Endothelial cell of umbilical vein (primary cell): Measurements from ENCODE around the gene APMAP. TPM values are rescaled to one million over a fixed set of nuclear protein-coding genes. Genes with fewer than 3 reads are reported as not detected.

Source experiments
- BruUV-seq: library from RNA; stranded (reverse); fragments of 400-500 nt; replicated peaks from 2 replicates; lab custom pipeline; 2021; lab: Mats Ljungman, UMichigan
- CTCF ChIA-PET: fragments of 300-600, 350-600 bp; sonication (Branson Sonifier 250); formaldehyde crosslinking; loops from one replicate; lab custom pipeline; 2021; ENCODE audit warnings: antibody characterized with exemption, inconsistent platforms; lab: Charles Lee
- POLR2A ChIA-PET: fragments of 300-600, 350-600 bp; sonication (Branson Sonifier 250); formaldehyde crosslinking; loops from one replicate; lab custom pipeline; 2021; ENCODE audit warnings: antibody characterized with exemption, inconsistent platforms; lab: Charles Lee
- DNase-seq: peaks from one replicate; pipeline ENCODE4 v3.0.0-alpha.2; 2011; ENCODE audit warnings: low read depth, low spot score
- FAIRE-seq: peaks from 2 replicates; lab custom pipeline; 2011; peaks lifted over from hg19 to GRCh38; lab: Jason Lieb, UNC
- H2AFZ ChIP-seq: 2 replicates; pipeline ENCODE4 v1.6.0; 2012; ENCODE audit warnings: low read depth, low read length, control low read depth, inconsistent platforms
- H3K27ac ChIP-seq: 2 replicates; pipeline ENCODE4 v1.5.1; 2011; ENCODE audit warnings: low read depth, mild to moderate bottlenecking, control low read depth, low read length, moderate library complexity; ENCODE audit not compliant: insufficient read depth
- H3K27me3 ChIP-seq, 2 experiments: 2 replicates each; pipeline versions ENCODE4 v1.6.0 to v1.6.1; 2011; ENCODE audit warnings: low read length in 2 of 2, mixed read lengths in 1 of 2; ENCODE audit not compliant: control insufficient read depth in 2 of 2, insufficient read depth in 2 of 2
- H3K36me3 ChIP-seq, 2 experiments: 2 replicates in 1 of 2; 3 replicates in 1 of 2; pipeline ENCODE4 v1.5.1; 2011; ENCODE audit warnings: low read length in 2 of 2, mild to moderate bottlenecking in 1 of 2, moderate library complexity in 1 of 2; ENCODE audit not compliant: control insufficient read depth in 2 of 2, insufficient read depth in 2 of 2; ENCODE audit errors: extremely low read depth in 1 of 2
- H3K4me1 ChIP-seq: 3 replicates; pipeline ENCODE4 v1.5.1; 2011; ENCODE audit warnings: mild to moderate bottlenecking, low read length; ENCODE audit not compliant: control insufficient read depth, insufficient read depth; ENCODE audit errors: extremely low read depth
- H3K4me2 ChIP-seq: 2 replicates; pipeline ENCODE4 v1.6.1; 2011; ENCODE audit warnings: low read length, control low read depth, mixed read lengths; ENCODE audit not compliant: insufficient read depth
- H3K4me3 ChIP-seq, 3 experiments: fragments of 200-600 bp in 1 of 3; sonication (generic), shearing (Covaris generic) in 1 of 3; replicated peaks in 1 of 3; 2 replicates each; pipeline ENCODE4 v1.5.1; 2011 to 2016; ENCODE audit warnings: control low read depth in 3 of 3, low read length in 3 of 3, mild to moderate bottlenecking in 2 of 3, inconsistent platforms in 1 of 3, low read depth in 1 of 3, moderate library complexity in 1 of 3; ENCODE audit not compliant: insufficient read depth in 1 of 3
- H3K79me2 ChIP-seq: 2 replicates; pipeline ENCODE4 v1.6.0; 2012; ENCODE audit warnings: low read length, inconsistent platforms; ENCODE audit not compliant: control insufficient read depth, insufficient read depth
- H3K9ac ChIP-seq: replicated peaks from 2 replicates; pipeline ENCODE3; 2011; ENCODE audit warnings: low read length, control low read depth; ENCODE audit not compliant: insufficient read depth; ENCODE audit errors: extremely low read depth
- H3K9me1 ChIP-seq: replicated peaks from 3 replicates; pipeline ENCODE4 v1.6.0; 2011; ENCODE audit warnings: mild to moderate bottlenecking, low read length; ENCODE audit not compliant: control insufficient read depth, insufficient read depth; ENCODE audit errors: extremely low read depth
- H3K9me3 ChIP-seq: replicated peaks from 2 replicates; pipeline ENCODE4 v1.5.1; 2012; ENCODE audit warnings: low read length, inconsistent platforms; ENCODE audit not compliant: control insufficient read depth, insufficient read depth
- H4K20me1 ChIP-seq: replicated peaks from 2 replicates; pipeline ENCODE3; 2011; ENCODE audit warnings: mild to moderate bottlenecking, low read length; ENCODE audit not compliant: control insufficient read depth, insufficient read depth; ENCODE audit errors: extremely low read depth
- EZH2 ChIP-seq: IDR thresholded peaks from 2 replicates; pipeline ENCODE4 v1.6.1; 2012; ENCODE audit warnings: borderline replicate concordance, low read depth, mild to moderate bottlenecking, moderate library complexity, low read length, inconsistent platforms; ENCODE audit not compliant: severe bottlenecking
- FOS ChIP-seq: IDR thresholded peaks from 2 replicates; pipeline ENCODE4 v1.6.1; 2011; ENCODE audit warnings: mild to moderate bottlenecking, low read length, moderate library complexity, borderline replicate concordance; ENCODE audit not compliant: insufficient read depth
- GATA2 ChIP-seq: IDR thresholded peaks from 2 replicates; pipeline ENCODE4 v1.7.0; 2011; ENCODE audit warnings: low read depth, mild to moderate bottlenecking, moderate library complexity, mixed read lengths, low read length; ENCODE audit not compliant: insufficient read length, insufficient read depth
- JUN ChIP-seq: IDR thresholded peaks from 2 replicates; pipeline ENCODE4 v1.6.1; 2011; ENCODE audit warnings: borderline replicate concordance, low read depth; ENCODE audit not compliant: insufficient read length, insufficient read depth
- MYC ChIP-seq: IDR thresholded peaks from one replicate; pipeline ENCODE4 v1.6.1; 2011; ENCODE audit warnings: mild to moderate bottlenecking, low read depth, low read length
- POLR2A ChIP-seq: IDR thresholded peaks from 2 replicates; pipeline ENCODE4 v1.6.1; 2012; ENCODE audit warnings: low read depth, mild to moderate bottlenecking, control low read depth, low read length
- POLR2AphosphoS5 ChIP-seq: IDR thresholded peaks from 2 replicates; pipeline ENCODE4 v1.6.1; 2012; ENCODE audit warnings: low read depth, mild to moderate bottlenecking, control low read depth, low read length, moderate library complexity; ENCODE audit not compliant: insufficient read depth
- dilution Hi-C: fragments of 300-500 bp; cut with MboI; formaldehyde crosslinking; loops from one replicate; pipeline ENCODE4 v1.15.0; 2019; ENCODE audit warnings: low sequenced_read_pairs; ENCODE audit not compliant: extremely low pct_ligation_motif_present
- intact Hi-C: fragments of 100-400 bp; cut with micrococcal nuclease; formaldehyde crosslinking; loops from one replicate; pipeline ENCODE4 v1.10.0; 2022
- polyA plus RNA-seq, 4 experiments: library from polyadenylated mRNA; depleted of rRNA in 3 of 4; stranded (reverse) in 3 of 4; unstranded in 1 of 4; fragments of >200 nt; gene quantifications; 2 replicates each; pipeline versions ENCODE4 v1.2.1 to v1.2.3, GENCODE V29; 2011 to 2012; ENCODE audit warnings: missing spikeins in 1 of 4
- total RNA-seq: library from RNA; stranded (reverse); gene quantifications from 2 replicates; pipeline ENCODE4 v1.2.3, GENCODE V29; 2021
- TF ChIP-seq, protein P1 (sequence below): IDR thresholded peaks from 2 replicates; pipeline ENCODE4 v1.6.1; 2011; ENCODE audit not compliant: insufficient read depth, insufficient read length
- TF ChIP-seq, protein P2 (sequence below), 2 donors: IDR thresholded peaks; 1 replicate in 1 of 2; 2 replicates in 1 of 2; pipeline ENCODE4 v1.5.1; 2011; ENCODE audit warnings: low read length in 2 of 2, mild to moderate bottlenecking in 2 of 2, moderate library complexity in 2 of 2, control low read depth in 1 of 2, inconsistent platforms in 1 of 2, low read depth in 1 of 2; ENCODE audit not compliant: insufficient read depth in 1 of 2; ENCODE audit errors: extremely low read depth in 1 of 2

APMAP gene
- total and polyA plus RNA-seq, 2 donors (not counting 3 experiments of a cell fraction or from before 2014, with no cell fraction given), result 80.7 to 110 TPM

DNA sequence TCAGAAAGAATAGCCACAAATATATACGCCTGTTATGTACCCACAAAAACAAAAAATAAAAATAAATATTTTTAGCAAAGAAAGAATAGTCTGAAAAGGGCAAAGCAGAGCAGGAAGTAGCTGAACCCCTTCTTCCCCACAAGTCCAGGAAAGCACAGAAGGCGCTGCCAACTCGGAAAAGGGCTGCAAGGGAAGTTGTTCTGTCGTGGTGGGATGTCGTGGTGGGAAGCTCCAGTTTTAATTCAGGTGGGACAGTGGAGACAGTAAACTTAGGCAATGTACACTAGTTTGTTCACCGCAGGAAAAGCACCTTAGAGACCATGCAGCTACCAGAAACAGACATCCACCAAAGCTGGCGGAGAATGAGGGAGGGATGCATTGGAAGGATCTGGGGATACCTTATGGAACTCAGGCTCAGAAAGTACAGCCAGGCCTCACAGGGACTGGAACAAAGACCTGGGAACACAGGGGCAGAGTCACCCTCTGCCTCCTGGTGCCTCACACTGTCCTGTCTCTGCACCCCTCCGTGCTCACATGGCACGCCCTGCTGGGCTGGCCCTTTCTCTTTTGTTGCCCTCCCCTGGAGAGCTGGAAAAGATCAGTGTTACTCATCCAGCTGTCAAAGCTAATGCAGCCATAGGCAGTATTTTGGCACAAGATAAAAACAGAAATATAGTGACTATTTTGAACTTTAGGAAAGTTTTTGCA is 3.3 kb upstream of the APMAP start:
- Histone ChIP-seq H3K9me3 (no peaks in the 10 kb centered on the region), H3K4me1 (peaks cover 19% of the 10 kb centered on the region), H3K9ac (no peak overlapping the region), H3K27me3 (peaks cover 0 to 11% of the 10 kb centered on the region in 2 experiments), H3K4me3 (no peak overlapping the region), H3K27ac (no peak overlapping the region), H4K20me1 (no peaks in the 10 kb centered on the region), H3K79me2 (peaks cover 6% of the 10 kb centered on the region), H3K36me3 (no peaks in the 10 kb centered on the region), H3K4me2 (no peak overlapping the region), H2AFZ (no peak overlapping the region), H3K9me1 (no peaks in the 10 kb centered on the region)
- intact Hi-C loops, result loop anchor here (1.0 to 2.0 kb wide), 5 partner anchors 41 to 300 kb away; no protein-coding TSS in a partner anchor
- dilution Hi-C loops, result no loop called here
- no TSS peak for BruUV-seq
- ChIA-PET POLR2A (no interaction called here), CTCF (interaction anchor here (1.0 to 4.7 kb wide), 8 partner anchors 63 to 837 kb away, joined by 3 to 96 read pairs (median 6); partner anchors contain the start of gene PYGB)
- DNase-seq, result no peak
- TF ChIP-seq EZH2 (no peak), GATA2 (no peak), FOS (no peak), JUN (no peak), MYC (no peak), POLR2A (no peak), POLR2AphosphoS5 (no peak)
- TF ChIP-seq, protein P1, sequence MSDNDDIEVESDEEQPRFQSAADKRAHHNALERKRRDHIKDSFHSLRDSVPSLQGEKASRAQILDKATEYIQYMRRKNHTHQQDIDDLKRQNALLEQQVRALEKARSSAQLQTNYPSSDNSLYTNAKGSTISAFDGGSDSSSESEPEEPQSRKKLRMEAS, result no peak
- TF ChIP-seq, protein P2, sequence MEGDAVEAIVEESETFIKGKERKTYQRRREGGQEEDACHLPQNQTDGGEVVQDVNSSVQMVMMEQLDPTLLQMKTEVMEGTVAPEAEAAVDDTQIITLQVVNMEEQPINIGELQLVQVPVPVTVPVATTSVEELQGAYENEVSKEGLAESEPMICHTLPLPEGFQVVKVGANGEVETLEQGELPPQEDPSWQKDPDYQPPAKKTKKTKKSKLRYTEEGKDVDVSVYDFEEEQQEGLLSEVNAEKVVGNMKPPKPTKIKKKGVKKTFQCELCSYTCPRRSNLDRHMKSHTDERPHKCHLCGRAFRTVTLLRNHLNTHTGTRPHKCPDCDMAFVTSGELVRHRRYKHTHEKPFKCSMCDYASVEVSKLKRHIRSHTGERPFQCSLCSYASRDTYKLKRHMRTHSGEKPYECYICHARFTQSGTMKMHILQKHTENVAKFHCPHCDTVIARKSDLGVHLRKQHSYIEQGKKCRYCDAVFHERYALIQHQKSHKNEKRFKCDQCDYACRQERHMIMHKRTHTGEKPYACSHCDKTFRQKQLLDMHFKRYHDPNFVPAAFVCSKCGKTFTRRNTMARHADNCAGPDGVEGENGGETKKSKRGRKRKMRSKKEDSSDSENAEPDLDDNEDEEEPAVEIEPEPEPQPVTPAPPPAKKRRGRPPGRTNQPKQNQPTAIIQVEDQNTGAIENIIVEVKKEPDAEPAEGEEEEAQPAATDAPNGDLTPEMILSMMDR (IDR thresholded peaks at IDR 0.05; ENCODE audit: extremely low read depth in 1 of 2, insufficient read depth in 1 of 2, low read depth in 1 of 2, low read length in 2 of 2), result no peak
- no peak for FAIRE-seq
